HUES48 (cell line): ENCODE results near the gene FAM25C.
"Not testable (repeated sequence)": the region's sequence is repeated elsewhere in the genome, so short reads cannot be mapped to it uniquely, and the experiment has no call there.

ENCODE experiments used
- H3K27ac ChIP-seq: one replicate; pipeline ENCODE4 v1.7.0; 2013; ENCODE audit warnings: low read depth, low read length, inconsistent platforms
- H3K27me3 ChIP-seq: 2 replicates; pipeline ENCODE4 v1.6.1; 2013; ENCODE audit warnings: mild to moderate bottlenecking, low read length; ENCODE audit not compliant: control insufficient read depth, insufficient read depth
- H3K36me3 ChIP-seq: 2 replicates; pipeline ENCODE4 v1.6.1; 2013; ENCODE audit warnings: low read length; ENCODE audit not compliant: control insufficient read depth, insufficient read depth
- H3K4me1 ChIP-seq: 2 replicates; pipeline ENCODE4 v1.6.1; 2013; ENCODE audit warnings: mild to moderate bottlenecking, low read length; ENCODE audit not compliant: control insufficient read depth, insufficient read depth
- H3K4me3 ChIP-seq: 2 replicates; pipeline ENCODE4 v1.5.1; 2013; ENCODE audit warnings: mild to moderate bottlenecking, low read depth, low read length
- H3K9ac ChIP-seq: 2 replicates; pipeline ENCODE4 v1.6.1; 2013; ENCODE audit warnings: mild to moderate bottlenecking, low read depth, low read length, moderate library complexity
- H3K9me3 ChIP-seq: 2 replicates; pipeline ENCODE4 v1.6.1; 2013; ENCODE audit warnings: low read length; ENCODE audit not compliant: control insufficient read depth, insufficient read depth

FAM25C gene

GRCh38 chr10:47999691-48000090 lies at the start of gene FAM25C:
FAM25C (minus strand) TSS chr10:47999791; CDS start chr10:47999765, 26 bp downstream.
- not testable (repeated sequence) for H3K9me3 ChIP-seq, H3K36me3 ChIP-seq, H3K4me3 ChIP-seq, H3K4me1 ChIP-seq, H3K27me3 ChIP-seq, H3K9ac ChIP-seq, H3K27ac ChIP-seq

DNA sequence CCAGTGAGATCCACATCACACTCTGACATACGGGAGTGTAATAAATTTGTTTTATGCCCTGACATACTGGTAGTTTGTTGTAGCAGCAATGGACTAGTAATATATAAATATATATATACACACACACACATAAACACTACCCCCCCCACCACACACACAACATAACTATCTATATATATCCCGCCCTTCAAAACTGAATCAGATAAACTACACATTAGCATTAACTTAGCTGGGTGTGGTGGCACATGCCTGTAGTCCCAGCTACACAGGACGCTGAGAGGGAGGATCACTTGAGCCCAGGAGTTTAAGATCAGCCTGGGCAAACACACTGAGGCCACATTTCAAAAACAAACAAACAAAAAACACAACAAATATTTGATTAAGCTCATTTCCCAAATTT lies 45.0 kb upstream of the FAM25C start:
- H3K9me3 ChIP-seq, H3K27me3 ChIP-seq, H3K36me3 ChIP-seq, H3K9ac ChIP-seq, H3K27ac ChIP-seq, H3K4me3 ChIP-seq, H3K4me1 ChIP-seq: not testable (repeated sequence)

DNA sequence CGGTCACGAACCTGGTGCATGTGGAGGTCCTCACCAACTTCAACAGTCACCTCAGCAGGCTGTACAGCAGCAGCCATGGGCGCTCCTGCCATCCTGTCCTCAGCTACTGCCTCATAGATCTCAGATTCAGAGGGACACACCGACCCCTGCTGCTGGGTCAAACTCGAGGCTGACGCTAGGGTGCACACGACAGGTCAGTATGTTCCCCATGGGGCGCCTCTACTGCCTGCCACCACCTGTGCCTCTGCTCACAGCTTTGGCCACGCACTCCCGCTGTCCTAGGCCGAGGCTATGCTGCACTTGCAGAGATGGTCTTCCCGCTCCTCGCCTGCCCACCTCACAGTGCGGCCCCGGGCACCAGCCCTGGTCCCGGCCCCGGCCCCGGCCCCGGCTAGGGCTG lies 31.8 kb upstream of the FAM25C start:
- not testable (repeated sequence) for H3K27ac ChIP-seq, H3K9ac ChIP-seq, H3K36me3 ChIP-seq, H3K4me3 ChIP-seq, H3K9me3 ChIP-seq, H3K4me1 ChIP-seq, H3K27me3 ChIP-seq

DNA sequence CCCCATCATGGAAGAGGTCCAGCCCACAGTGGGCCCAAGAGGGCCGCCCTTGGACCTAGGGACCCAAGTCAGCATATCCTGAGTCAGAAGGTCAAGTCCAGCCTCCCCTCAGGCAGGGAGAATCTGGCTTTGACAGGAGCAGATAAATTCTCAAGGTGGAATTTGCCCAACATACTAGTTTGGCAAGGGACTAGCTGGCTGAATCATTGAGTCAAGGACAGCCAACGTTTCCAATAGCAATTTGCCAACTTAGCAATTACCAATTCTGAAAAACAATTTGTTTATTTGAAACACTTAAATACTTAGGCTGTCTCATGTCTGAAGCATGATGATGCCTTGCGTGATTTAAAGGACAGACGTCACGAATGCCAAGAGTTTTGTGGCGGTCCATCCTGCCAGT lies 2.7 kb upstream of the FAM25C start:
- not testable (repeated sequence) for H3K4me1 ChIP-seq, H3K36me3 ChIP-seq, H3K9ac ChIP-seq, H3K9me3 ChIP-seq, H3K4me3 ChIP-seq, H3K27me3 ChIP-seq, H3K27ac ChIP-seq

- H3K4me3 ChIP-seq, H3K9me3 ChIP-seq, H3K36me3 ChIP-seq, H3K4me1 ChIP-seq, H3K27ac ChIP-seq, H3K9ac ChIP-seq, H3K27me3 ChIP-seq: not testable (repeated sequence)
Measured at GRCh38 chr10:47994045-47994444, 5.5 kb downstream of the FAM25C start.

GRCh38 chr10:47992560-47992959 lies 7.0 kb downstream of the FAM25C start:
- not testable (repeated sequence) for H3K27ac ChIP-seq, H3K4me3 ChIP-seq, H3K9me3 ChIP-seq, H3K27me3 ChIP-seq, H3K9ac ChIP-seq, H3K4me1 ChIP-seq, H3K36me3 ChIP-seq

DNA sequence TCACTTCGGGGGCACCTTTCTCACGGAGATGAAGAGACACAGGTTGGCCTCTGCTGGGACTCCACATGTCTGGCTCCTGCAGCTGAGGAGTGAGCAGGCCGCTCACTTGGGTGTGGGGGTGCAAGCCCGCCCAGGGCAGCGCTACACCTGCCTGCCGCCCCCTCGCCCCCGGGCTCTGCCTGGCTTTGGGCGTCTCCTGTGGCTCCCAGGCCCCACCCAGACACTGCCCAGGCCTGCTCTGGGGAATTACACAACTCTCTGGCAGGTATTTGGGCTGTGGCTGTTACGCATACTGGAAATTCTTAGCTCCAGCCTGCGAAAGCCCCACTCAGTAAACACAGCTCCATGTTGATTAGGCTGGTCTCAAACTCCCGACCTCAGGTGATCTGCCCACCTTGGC lies 7.9 kb downstream of the FAM25C start:
- H3K27ac ChIP-seq, H3K4me1 ChIP-seq, H3K4me3 ChIP-seq, H3K9ac ChIP-seq, H3K36me3 ChIP-seq, H3K9me3 ChIP-seq, H3K27me3 ChIP-seq: not testable (repeated sequence)

- H3K9me3 ChIP-seq, H3K9ac ChIP-seq, H3K4me1 ChIP-seq, H3K27me3 ChIP-seq, H3K27ac ChIP-seq, H3K4me3 ChIP-seq, H3K36me3 ChIP-seq: not testable (repeated sequence)
Measured at GRCh38 chr10:47990097-47990496, 9.5 kb downstream of the FAM25C start.

DNA sequence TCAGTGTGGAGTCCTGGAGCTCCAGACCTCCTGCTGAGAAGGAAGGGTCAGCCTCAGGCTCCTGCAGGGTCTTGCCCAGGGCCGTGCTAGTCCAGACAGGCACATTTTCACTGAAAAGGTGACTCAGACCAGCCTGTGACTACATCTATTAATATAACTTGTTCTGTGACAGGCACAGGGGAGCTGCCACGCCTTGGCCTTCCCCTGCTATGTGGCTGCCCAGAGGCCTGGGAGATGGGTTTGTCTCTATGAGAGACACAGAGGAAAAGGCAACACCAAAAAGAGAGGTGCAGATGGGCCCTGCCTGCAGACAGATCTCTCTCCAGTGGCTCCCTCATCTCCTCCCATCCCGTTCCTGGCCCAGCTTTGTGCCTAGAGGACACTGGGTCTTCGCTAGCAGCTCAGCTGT lies 10.0 kb downstream of the FAM25C start:
- not testable (repeated sequence) for H3K9ac ChIP-seq, H3K27ac ChIP-seq, H3K4me1 ChIP-seq, H3K9me3 ChIP-seq, H3K4me3 ChIP-seq, H3K36me3 ChIP-seq, H3K27me3 ChIP-seq

DNA sequence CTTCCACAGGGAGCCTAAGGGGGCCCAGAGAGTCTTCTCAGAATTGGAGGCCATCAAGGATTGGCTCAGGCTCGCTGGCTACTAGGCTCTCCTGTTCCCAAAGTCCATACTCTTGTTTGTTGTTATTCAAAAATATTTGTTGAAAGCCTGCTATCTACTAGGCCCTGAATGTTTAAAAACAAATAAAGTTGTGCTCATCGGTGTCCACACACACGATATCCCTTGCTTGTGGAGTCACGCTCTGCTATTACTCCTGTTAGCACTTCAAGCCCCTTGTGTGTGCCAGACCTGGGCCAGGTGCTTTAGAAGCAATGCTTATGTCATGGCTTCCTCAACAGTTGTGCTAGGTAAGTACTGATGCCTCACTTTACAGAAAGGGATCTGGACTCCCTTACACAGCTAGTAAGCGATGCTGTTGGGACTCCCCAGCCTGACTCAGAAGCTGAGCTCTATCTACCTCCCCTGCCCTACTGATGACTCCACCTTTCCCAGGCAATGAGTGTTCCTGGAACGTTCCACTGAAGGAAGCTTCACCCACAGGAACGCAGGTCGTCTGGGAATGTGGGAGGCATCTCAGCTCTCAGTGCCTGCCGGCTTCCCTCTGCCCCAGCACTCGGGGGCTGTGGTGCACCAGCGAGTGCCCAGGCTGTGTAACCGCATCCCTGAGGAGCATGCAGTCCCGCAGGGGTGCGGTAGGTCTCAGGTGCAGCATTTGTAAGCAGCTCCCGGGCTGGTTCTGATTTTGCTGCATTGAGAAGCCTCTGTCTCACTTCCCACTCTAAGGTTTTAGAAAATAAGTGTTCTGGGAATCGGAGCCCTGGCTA lies 10.7 kb downstream of the FAM25C start:
- not testable (repeated sequence) for H3K27ac ChIP-seq, H3K27me3 ChIP-seq, H3K9ac ChIP-seq, H3K4me3 ChIP-seq, H3K4me1 ChIP-seq, H3K9me3 ChIP-seq, H3K36me3 ChIP-seq

GRCh38 chr10:47987952-47988351 lies 11.6 kb downstream of the FAM25C start:
- not testable (repeated sequence) for H3K9ac ChIP-seq, H3K27ac ChIP-seq, H3K36me3 ChIP-seq

More at GRCh38 chr10:47987952-47988351, 11.6 kb downstream of the FAM25C start:
- not testable (repeated sequence) for H3K9me3 ChIP-seq, H3K4me3 ChIP-seq, H3K27me3 ChIP-seq, H3K4me1 ChIP-seq
